ENCODE data around the gene MAML3.

GRCh38 chr4:140042634-140043033, 111.3 kb downstream of the MAML3 start:
- no peak for TF ChIP-seq CTCF (optimal IDR thresholded peaks at IDR 0.05 in 1 of 3, IDR thresholded peaks at IDR 0.05 in 1 of 3, conservative IDR thresholded peaks at IDR 0.05 in 1 of 3; ENCODE audit: extremely low read depth in 1 of 3, insufficient read depth in 2 of 3, low read length in 3 of 3)
- no peak for TF ChIP-seq EZH2 (IDR thresholded peaks at IDR 0.05; ENCODE audit: low read length)
